Panc1 (cell line): Measurements from ENCODE around the gene SEL1L2.

Experiments
- POLR2AphosphoS5 ChIP-seq: IDR thresholded peaks from 2 replicates; pipeline ENCODE4 v1.6.1; 2012; ENCODE audit warnings: mild to moderate bottlenecking, low read depth, low read length, moderate library complexity
- TF ChIP-seq, protein P1 (sequence below): fragments of 450-650 bp; IDR thresholded peaks from 2 replicates; pipeline ENCODE4 v1.5.1; 2017; ENCODE audit warnings: mild to moderate bottlenecking

DNA sequence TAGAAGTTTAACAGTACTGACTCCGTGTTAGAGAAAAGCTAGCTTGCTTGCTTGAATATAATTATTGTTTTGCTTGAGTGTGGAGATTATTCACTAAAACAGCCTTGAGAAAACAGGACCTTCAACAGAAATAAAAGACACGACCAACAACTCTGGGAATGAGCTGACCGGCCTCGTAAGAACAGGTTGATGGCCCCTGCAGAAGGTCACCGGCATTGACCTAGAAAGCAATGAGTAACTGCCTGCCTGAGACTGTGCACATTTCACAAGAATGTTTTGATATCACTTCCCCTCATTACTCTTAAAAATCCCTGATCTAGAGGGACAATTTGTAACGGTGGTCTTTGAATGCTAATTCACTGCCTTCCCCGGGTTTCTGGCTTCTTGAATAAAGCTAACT lies 49.4 kb downstream of the SEL1L2 start:
- TF ChIP-seq, protein P1, sequence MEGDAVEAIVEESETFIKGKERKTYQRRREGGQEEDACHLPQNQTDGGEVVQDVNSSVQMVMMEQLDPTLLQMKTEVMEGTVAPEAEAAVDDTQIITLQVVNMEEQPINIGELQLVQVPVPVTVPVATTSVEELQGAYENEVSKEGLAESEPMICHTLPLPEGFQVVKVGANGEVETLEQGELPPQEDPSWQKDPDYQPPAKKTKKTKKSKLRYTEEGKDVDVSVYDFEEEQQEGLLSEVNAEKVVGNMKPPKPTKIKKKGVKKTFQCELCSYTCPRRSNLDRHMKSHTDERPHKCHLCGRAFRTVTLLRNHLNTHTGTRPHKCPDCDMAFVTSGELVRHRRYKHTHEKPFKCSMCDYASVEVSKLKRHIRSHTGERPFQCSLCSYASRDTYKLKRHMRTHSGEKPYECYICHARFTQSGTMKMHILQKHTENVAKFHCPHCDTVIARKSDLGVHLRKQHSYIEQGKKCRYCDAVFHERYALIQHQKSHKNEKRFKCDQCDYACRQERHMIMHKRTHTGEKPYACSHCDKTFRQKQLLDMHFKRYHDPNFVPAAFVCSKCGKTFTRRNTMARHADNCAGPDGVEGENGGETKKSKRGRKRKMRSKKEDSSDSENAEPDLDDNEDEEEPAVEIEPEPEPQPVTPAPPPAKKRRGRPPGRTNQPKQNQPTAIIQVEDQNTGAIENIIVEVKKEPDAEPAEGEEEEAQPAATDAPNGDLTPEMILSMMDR: no peak
- no peak for TF ChIP-seq POLR2AphosphoS5
